ENCODE results near the gene INPP5D.
"Not testable (repeated sequence)": the region's sequence is repeated elsewhere in the genome, so short reads cannot be mapped to it uniquely, and the experiment has no call there.

The INPP5D gene

DNA sequence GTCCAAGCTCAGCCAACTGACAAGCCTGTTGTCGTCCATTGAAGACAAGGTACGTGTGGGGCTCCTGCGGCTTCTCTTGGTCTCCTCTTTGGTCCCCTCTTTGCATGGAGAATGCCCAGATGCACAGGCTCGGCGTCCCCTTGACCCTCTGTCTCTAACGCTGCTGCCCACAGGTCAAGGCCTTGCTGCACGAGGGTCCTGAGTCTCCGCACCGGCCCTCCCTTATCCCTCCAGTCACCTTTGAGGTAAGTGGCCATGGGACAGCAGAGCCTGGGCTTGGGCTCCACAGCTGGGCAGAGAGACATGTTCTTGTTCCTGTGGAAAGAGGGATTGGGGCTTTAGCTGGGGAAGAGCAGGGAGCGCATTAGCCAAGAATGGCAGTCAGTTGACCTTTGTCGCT lies 86.1 kb downstream of the INPP5D start:
- DNase-seq: no peak

DNA sequence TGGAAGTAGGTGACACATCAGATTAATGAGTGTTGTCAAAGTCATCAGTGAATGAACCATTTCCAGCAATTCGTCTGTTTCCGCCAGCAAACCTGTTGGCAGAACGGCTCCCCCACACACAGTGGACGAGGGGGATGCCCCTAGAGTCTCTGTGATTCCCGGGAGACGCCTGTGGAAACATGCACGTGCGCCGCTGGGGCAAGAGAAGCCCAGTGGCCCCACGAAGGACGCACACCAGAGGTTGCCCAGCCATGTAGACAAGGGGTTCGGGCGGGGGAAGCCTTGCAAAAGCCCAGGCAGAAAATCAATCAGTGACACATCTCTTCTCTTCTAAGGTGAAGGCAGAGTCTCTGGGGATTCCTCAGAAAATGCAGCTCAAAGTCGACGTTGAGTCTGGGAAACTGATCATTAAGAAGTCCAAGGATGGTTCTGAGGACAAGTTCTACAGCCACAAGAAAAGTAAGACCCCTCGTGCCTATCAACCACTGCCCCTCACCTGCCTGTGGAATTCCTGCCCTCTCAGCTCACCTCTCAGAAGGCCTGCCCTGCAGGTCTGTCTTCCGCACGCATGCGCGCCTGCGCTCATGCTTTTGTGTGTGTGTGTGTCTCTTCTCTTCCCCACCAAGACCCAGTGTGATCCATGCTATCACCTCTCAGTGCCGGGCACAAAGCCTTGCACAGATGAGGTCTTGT lies 87.1 kb downstream of the INPP5D start:
- no peak for DNase-seq

DNA sequence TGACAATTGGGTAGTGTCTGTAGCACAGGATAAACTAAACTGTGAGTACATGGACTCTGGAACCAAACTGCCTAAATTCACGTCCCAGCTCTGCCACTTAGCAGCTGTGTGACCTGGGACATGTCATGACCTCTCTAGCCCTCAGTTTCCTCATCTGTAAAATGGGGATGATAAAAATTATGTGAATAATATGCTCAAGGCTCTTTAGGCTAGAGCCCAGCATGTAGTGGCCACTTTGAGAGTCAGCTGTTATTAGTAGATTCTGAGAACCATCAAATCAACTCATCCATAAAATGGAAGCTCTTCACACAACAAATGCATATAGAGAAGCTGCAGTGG lies 87.7 kb downstream of the INPP5D start:
- DNase-seq: no peak

DNA sequence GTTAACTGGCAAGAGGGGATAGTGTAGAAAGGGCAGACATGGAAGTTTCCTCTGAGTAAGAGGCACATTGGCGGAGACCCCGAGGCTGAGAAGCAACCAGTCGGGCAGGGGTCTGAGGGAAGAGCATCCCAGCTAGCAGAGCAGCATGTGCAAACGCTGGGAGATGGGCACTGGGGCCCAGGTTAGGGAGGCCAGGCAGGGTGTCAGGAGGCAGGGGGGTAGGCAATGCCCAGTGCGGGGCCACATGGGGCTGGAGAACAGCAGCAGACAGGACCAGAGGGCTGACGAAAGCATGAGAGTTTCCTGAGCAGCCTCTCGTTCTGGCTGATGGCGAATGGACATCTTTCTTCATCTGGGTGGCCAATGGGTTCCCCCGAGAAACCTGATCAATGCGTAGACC lies 88.2 kb downstream of the INPP5D start:
- DNase-seq: no peak

GRCh38 chr2:233152541-233152940 lies 92.4 kb downstream of the INPP5D start:
- no peak for DNase-seq

GRCh38 chr2:233153146-233153798 lies 93.1 kb downstream of the INPP5D start:
- DNase-seq: no peak

GRCh38 chr2:233156001-233156400 lies 95.9 kb downstream of the INPP5D start:
- no peak for DNase-seq

- not testable (repeated sequence) for DNase-seq
These were observed 96.3 kb downstream of the INPP5D start for GRCh38 chr2:233156461-233156860.

DNA sequence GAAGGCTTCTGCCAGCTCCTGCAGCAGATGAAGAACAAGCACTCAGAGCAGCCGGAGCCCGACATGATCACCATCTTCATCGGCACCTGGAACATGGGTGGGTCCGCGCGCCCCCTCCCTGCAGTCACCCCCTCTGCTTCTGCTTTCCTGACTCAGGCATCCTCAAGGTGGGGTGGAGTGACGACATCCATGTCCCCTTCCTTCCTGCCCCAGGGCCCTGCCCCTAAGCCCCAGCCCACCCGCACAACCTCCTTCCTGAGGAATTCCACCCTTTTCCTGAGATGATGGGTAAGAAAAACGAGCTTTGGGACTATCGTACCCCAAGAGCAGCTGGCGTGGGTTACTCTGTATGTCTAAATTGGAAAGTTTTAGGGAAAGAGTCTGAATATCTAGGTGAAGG lies 101.6 kb downstream of the INPP5D start:
- no peak for DNase-seq

- DNase-seq: no peak
These were observed 102.6 kb downstream of the INPP5D start for GRCh38 chr2:233162770-233163169.

GRCh38 chr2:233163486-233164103 lies 103.5 kb downstream of the INPP5D start:
- DNase-seq: no peak

GRCh38 chr2:233164128-233164635 lies 104.0 kb downstream of the INPP5D start:
- DNase-seq: no peak

DNA sequence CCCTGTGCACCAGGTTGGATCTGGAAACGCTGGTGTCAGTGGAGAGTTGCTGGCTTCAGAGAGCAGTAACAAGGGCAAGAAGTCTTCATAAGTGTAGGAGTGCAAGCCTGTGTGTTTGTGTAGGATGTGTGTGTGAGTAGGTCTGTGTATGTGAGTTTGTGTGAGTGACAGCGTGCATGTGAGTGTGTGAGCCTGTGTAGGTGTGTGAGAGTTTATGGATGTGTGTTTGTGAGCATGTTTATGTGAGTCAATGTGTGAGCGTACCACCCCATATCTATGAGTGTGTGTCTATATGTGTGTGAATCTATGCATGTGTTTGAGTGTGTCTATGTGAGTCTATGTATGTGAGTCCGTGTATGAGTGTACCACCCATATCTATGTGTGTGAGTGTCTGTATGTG lies 104.8 kb downstream of the INPP5D start:
- no peak for DNase-seq

GRCh38 chr2:233165543-233165894 lies 105.4 kb downstream of the INPP5D start:
- no peak for DNase-seq

- no peak for DNase-seq
These were observed 105.9 kb downstream of the INPP5D start for GRCh38 chr2:233165895-233166661.

GRCh38 chr2:233168445-233168844 lies 108.3 kb downstream of the INPP5D start:
- DNase-seq: no peak

DNA sequence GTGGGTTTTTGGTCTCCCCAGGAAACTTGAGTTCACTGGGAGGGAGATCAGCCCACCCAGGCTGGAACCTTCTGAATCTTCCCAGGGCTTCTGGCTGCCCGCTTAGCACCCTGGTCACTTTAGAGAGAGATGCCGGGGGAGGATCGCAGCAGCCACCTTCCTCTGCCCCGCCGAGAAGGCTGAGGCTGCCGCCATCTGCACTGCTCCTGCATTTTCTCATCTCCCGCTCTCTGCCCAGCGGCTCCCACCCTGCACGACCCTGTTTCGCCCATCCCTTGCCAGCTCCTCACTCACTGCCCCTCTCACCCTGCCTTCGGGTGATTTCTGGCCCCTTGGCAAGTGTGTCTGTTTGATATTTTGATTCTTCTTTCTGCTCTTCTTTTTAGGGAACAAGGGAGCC lies 108.8 kb downstream of the INPP5D start:
- no peak for DNase-seq

GRCh38 chr2:233171344-233171743 lies 111.2 kb downstream of the INPP5D start:
- DNase-seq: no peak

DNA sequence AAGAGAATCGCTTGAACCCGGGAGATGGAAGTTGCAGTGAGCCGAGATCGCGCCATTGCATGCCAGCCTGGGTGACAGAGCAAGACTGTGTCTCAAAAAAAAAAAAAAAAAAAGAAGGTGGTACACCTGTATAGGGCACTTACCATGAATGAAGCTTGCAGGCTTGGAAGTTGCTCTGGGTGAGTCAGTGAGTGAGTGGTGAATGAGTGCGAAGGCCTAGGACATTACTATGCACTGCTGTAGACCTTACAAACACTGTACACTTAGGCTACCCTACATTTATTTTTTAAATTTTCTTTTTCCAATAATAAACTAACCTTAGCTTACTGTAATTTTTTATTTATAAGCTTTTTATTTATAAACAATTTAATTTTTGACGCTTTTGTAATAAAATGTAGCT lies 113.0 kb downstream of the INPP5D start:
- DNase-seq: no peak

GRCh38 chr2:233174137-233174536 lies 114.0 kb downstream of the INPP5D start:
- DNase-seq: no peak

GRCh38 chr2:233178994-233179847 lies 119.1 kb downstream of the INPP5D start:
- DNase-seq: no peak

DNA sequence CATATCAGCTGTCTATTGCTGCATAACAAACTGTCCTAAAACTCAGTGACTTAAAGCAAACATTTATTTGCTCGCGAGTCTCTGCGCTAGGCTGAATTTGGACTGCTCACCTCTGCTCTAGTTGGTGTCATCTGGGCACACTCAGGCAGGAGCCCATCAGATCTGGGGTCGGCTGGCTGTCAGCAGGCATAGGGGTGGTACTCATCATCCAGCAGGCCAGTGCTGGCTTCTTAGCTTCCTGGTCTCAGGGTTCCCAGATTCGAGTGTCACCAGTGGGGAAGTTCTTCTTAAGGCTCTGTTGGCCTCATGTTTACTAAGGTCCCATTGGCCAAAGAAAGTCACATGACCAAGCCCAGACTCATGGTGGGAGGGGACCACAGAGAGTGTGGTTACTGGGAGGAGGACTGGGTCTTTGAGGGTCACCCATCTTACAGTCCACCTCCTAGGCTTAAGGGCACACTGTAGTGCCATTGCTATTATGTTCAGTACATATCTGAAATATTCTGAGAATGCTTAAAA lies 119.8 kb downstream of the INPP5D start:
- DNase-seq: no peak

Measured in fibroblast of skin of abdomen (primary cell).